Kidney (tissue), 14 donors: ENCODE results near the gene CD180. TPM values are rescaled to one million over a fixed set of nuclear protein-coding genes. Genes with fewer than 3 reads are reported as not detected.

Experiments
- DNase-seq, 5 donors: peaks; one replicate each; pipeline ENCODE4 v3.0.0-alpha.2; 2013 to 2020
- FAIRE-seq: peaks from 2 replicates; lab custom pipeline; 2012; peaks lifted over from hg19 to GRCh38; lab: Jason Lieb, UNC
- H3K27ac ChIP-seq, 2 donors: one replicate each; pipeline ENCODE4 v1.7.0; 2013; ENCODE audit warnings: low read depth in 2 of 2, low read length in 2 of 2, inconsistent platforms in 1 of 2
- H3K27me3 ChIP-seq: one replicate; pipeline ENCODE4 v1.7.1; 2013; ENCODE audit warnings: low read length, inconsistent platforms; ENCODE audit not compliant: control insufficient read depth, insufficient read depth
- H3K36me3 ChIP-seq, 3 donors: one replicate each; pipeline versions ENCODE4 v1.7.0 to v1.7.1; 2013; ENCODE audit warnings: low read length in 3 of 3, control low read depth in 1 of 3, inconsistent platforms in 1 of 3; ENCODE audit not compliant: insufficient read depth in 3 of 3, control insufficient read depth in 2 of 3
- H3K4me1 ChIP-seq, 3 donors: one replicate each; pipeline versions ENCODE4 v1.7.0 to v1.7.1; 2013; ENCODE audit warnings: low read length in 3 of 3, inconsistent platforms in 1 of 3, low read depth in 1 of 3; ENCODE audit not compliant: control insufficient read depth in 2 of 3, insufficient read depth in 2 of 3
- H3K4me3 ChIP-seq, 3 donors: one replicate each; pipeline versions ENCODE4 v1.7.0 to v1.8.1; 2013; ENCODE audit warnings: low read length in 3 of 3, control low read depth in 1 of 3, inconsistent platforms in 1 of 3
- H3K9ac ChIP-seq, 3 donors: one replicate each; pipeline versions ENCODE4 v1.7.0 to v1.7.1; 2013; ENCODE audit warnings: low read length in 3 of 3, control low read depth in 1 of 3, inconsistent platforms in 1 of 3
- H3K9me3 ChIP-seq, 3 donors: one replicate each; pipeline versions ENCODE4 v1.7.0 to v1.7.1; 2013; ENCODE audit warnings: low read length in 3 of 3, control low read depth in 1 of 3, inconsistent platforms in 1 of 3; ENCODE audit not compliant: control insufficient read depth in 2 of 3, insufficient read depth in 1 of 3
- CTCF ChIP-seq: IDR thresholded peaks from 3 replicates; pipeline ENCODE4 v1.5.1; 2012; ENCODE audit warnings: mild to moderate bottlenecking, moderate library complexity, borderline replicate concordance; ENCODE audit not compliant: insufficient read depth; ENCODE audit errors: extremely low read depth
- intact Hi-C: fragments of 100-400 bp; cut with DNase I; formaldehyde crosslinking; loops from one replicate; pipeline ENCODE4 v1.11.1; 2022
- polyA plus RNA-seq: library from polyadenylated mRNA; stranded (reverse); fragments of 350-450 nt; fragmentation: Illumina TruSeq; extraction: RNeasy Lipid Tissue Mini Kit (QIAGEN cat#74804); gene quantifications from one replicate; pipeline ENCODE4 v1.2.3, GENCODE V29; 2014; ENCODE audit warnings: low read depth, low replicate concordance; ENCODE audit not compliant: insufficient read depth
- total RNA-seq: library from RNA; stranded (reverse); fragmentation: NEBNext Ultra II Directional; extraction: Animal tissue kit (Norgen Biotek cat#: 25700); gene quantifications from one replicate; pipeline ENCODE4 v1.2.1, GENCODE V29; 2021
- donor health status: control.
- donor health status: control.
- donor health status: control.
- donor health status: control.
- donor health status: control.
- donor health status: DM: yes; HTN: yes; CAD: no.
- donor health status: Normal renal cell carcinoma (clear cell type).

CD180 gene
- total and polyA plus RNA-seq, 2 donors from 2014 or later: 0.28 to 3.3 TPM

- Histone ChIP-seq H3K9me3 (no peaks in the 10 kb centered on the region), H3K27ac (no peak overlapping the region), H3K9ac (no peak overlapping the region), H3K4me1 (peaks cover 0 to 11% (median 4%) of the 10 kb centered on the region in 3 donors), H3K36me3 (no peaks in the 10 kb centered on the region), H3K27me3 (no peaks in the 10 kb centered on the region), H3K4me3 (no peak overlapping the region)
- FAIRE-seq (no peak), DNase-seq (peak in 1 of 5 donors; percentile 50)
- no peak for TF ChIP-seq CTCF
- intact Hi-C loops: no loop called here
Observed at GRCh38 chr5:67244345-67244793, 47.8 kb upstream of the CD180 start.

GRCh38 chr5:67243944-67244343 is 47.3 kb upstream of the CD180 start:
- Histone ChIP-seq H3K36me3 (no peaks in the 10 kb centered on the region), H3K4me1 (peaks cover 0 to 10% (median 4%) of the 10 kb centered on the region in 3 donors), H3K9me3 (no peaks in the 10 kb centered on the region), H3K4me3 (no peak overlapping the region), H3K27me3 (no peaks in the 10 kb centered on the region), H3K9ac (no peak overlapping the region), H3K27ac (no peak overlapping the region)
- FAIRE-seq (no peak), DNase-seq (no peak)
- no peak for TF ChIP-seq CTCF
- intact Hi-C loops: no loop called here

- Histone ChIP-seq H3K27ac (no peak overlapping the region), H3K27me3 (no peaks in the 10 kb centered on the region), H3K9ac (no peak overlapping the region), H3K9me3 (no peaks in the 10 kb centered on the region), H3K4me1 (peaks cover 0 to 4% (median 0%) of the 10 kb centered on the region in 3 donors), H3K4me3 (no peak overlapping the region), H3K36me3 (no peaks in the 10 kb centered on the region)
- no peak for FAIRE-seq
- no peak for TF ChIP-seq CTCF
- peak in 2 of 5 donors; percentile 19 to 53 for DNase-seq
- intact Hi-C loops: no loop called here
Observed at GRCh38 chr5:67243349-67243748, 46.8 kb upstream of the CD180 start.

GRCh38 chr5:67241326-67241725 is 44.7 kb upstream of the CD180 start:
- Histone ChIP-seq H3K36me3 (no peaks in the 10 kb centered on the region), H3K9me3 (no peaks in the 10 kb centered on the region), H3K27ac (no peak overlapping the region), H3K27me3 (no peaks in the 10 kb centered on the region), H3K9ac (no peak overlapping the region), H3K4me1 (peaks cover 0 to 3% (median 2%) of the 10 kb centered on the region in 3 donors), H3K4me3 (no peak overlapping the region)
- TF ChIP-seq CTCF: no peak
- FAIRE-seq: no peak
- intact Hi-C loops: no loop called here
- no peak for DNase-seq
